CD8-positive, alpha-beta memory T cell (primary cell): ENCODE results near the gene LPCAT2. TPM values are rescaled to one million over a fixed set of nuclear protein-coding genes. Genes with fewer than 3 reads are reported as not detected.

Experiments
- CTCF ChIA-PET: fragments of 350-600 bp; sonication (Branson Sonifier 250); formaldehyde crosslinking; loops from one replicate; lab custom pipeline; 2021; ENCODE audit warnings: antibody characterized with exemption; lab: Charles Lee
- POLR2A ChIA-PET: fragments of 350-600 bp; sonication (Branson Sonifier 250); formaldehyde crosslinking; loops from one replicate; lab custom pipeline; 2021; ENCODE audit warnings: antibody characterized with exemption; lab: Charles Lee
- DNase-seq, 5 donors: peaks; one replicate each; pipeline versions ENCODE4 v3.0.0 to v3.0.0-alpha.2; 2020 to 2022; ENCODE audit warnings: mixed read lengths in 1 of 5
- H3K27ac ChIP-seq: one replicate; pipeline ENCODE4 v1.7.0; 2013; ENCODE audit warnings: low read depth, mild to moderate bottlenecking, low read length, moderate library complexity
- H3K27me3 ChIP-seq: 2 replicates; pipeline ENCODE4 v1.7.0; 2013; ENCODE audit warnings: low read length, mild to moderate bottlenecking; ENCODE audit not compliant: insufficient read depth, poor library complexity, severe bottlenecking
- H3K36me3 ChIP-seq: 2 replicates; pipeline ENCODE4 v1.7.0; 2013; ENCODE audit warnings: mild to moderate bottlenecking, low read length, moderate library complexity; ENCODE audit not compliant: insufficient read depth
- H3K4me1 ChIP-seq: 2 replicates; pipeline ENCODE4 v1.7.0; 2013; ENCODE audit warnings: mild to moderate bottlenecking, low read length, moderate library complexity; ENCODE audit not compliant: insufficient read depth
- H3K4me3 ChIP-seq: 2 replicates; pipeline ENCODE4 v1.7.0; 2013; ENCODE audit warnings: mild to moderate bottlenecking, low read length
- H3K9me3 ChIP-seq: 2 replicates; pipeline ENCODE4 v1.7.0; 2013; ENCODE audit warnings: mild to moderate bottlenecking, low read length
- H3K27ac Mint-ChIP-seq, 8 donors: one replicate each; pipeline ENCODE4 v1.8.0; 2020 to 2021; ENCODE audit warnings: mixed read lengths in 8 of 8, mild to moderate bottlenecking in 6 of 8, inconsistent platforms in 3 of 8, moderate library complexity in 3 of 8
- H3K27me3 Mint-ChIP-seq, 2 donors: one replicate each; pipeline ENCODE4 v1.8.0; 2020 to 2021; ENCODE audit warnings: mixed read lengths in 2 of 2, mild to moderate bottlenecking in 1 of 2, moderate library complexity in 1 of 2
- H3K36me3 Mint-ChIP-seq, 3 donors: one replicate each; pipeline ENCODE4 v1.8.0; 2020 to 2021; ENCODE audit warnings: mixed read lengths in 3 of 3, inconsistent platforms in 1 of 3, mild to moderate bottlenecking in 1 of 3
- H3K4me1 Mint-ChIP-seq, 3 donors: one replicate each; pipeline ENCODE4 v1.8.0; 2020 to 2021; ENCODE audit warnings: mixed read lengths in 3 of 3, inconsistent platforms in 1 of 3, mild to moderate bottlenecking in 1 of 3
- H3K4me3 Mint-ChIP-seq, 7 donors: one replicate each; pipeline ENCODE4 v1.8.0; 2020 to 2021; ENCODE audit warnings: mixed read lengths in 7 of 7, mild to moderate bottlenecking in 6 of 7, moderate library complexity in 4 of 7, inconsistent platforms in 2 of 7
- H3K9me3 Mint-ChIP-seq, 5 donors: one replicate each; pipeline ENCODE4 v1.8.0; 2020 to 2022; ENCODE audit warnings: mixed read lengths in 5 of 5, mild to moderate bottlenecking in 3 of 5, moderate library complexity in 2 of 5, inconsistent platforms in 1 of 5
- polyA plus RNA-seq: library from polyadenylated mRNA; unstranded; fragments of 300-500 nt; fragmentation: Illumina TruSeq; gene quantifications from one replicate; pipeline ENCODE4 v1.2.3, GENCODE V29; 2021
- total RNA-seq, 2 experiments: library from RNA; stranded (reverse); gene quantifications; one replicate each; pipeline ENCODE4 v1.2.3, GENCODE V29; 2021

LPCAT2 gene
- total and polyA plus RNA-seq, 3 experiments from 2014 or later = 0.29 to 1.2 (median 0.33) TPM

- CTCF ChIA-PET = no interaction called here
- Histone ChIP-seq H3K27ac (no peak overlapping the region), H3K36me3 (no peaks in the 10 kb centered on the region), H3K4me1 (no peaks in the 10 kb centered on the region), H3K9me3 (no peaks in the 10 kb centered on the region), H3K4me3 (no peak overlapping the region), H3K27me3 (no peaks in the 10 kb centered on the region)
- no peak for DNase-seq
- H3K27ac Mint-ChIP-seq = no peak overlapping the region
- POLR2A ChIA-PET = no interaction called here
- no peaks in the 10 kb centered on the region for H3K9me3 Mint-ChIP-seq
- H3K36me3 Mint-ChIP-seq = no peaks in the 10 kb centered on the region
- no peak overlapping the region for H3K4me3 Mint-ChIP-seq
- peaks cover 12 to 18% of the 10 kb centered on the region in 2 donors for H3K27me3 Mint-ChIP-seq
- H3K4me1 Mint-ChIP-seq = peaks cover 0 to 4% (median 0%) of the 10 kb centered on the region in 3 donors
These were observed 11.3 kb upstream of the LPCAT2 start for GRCh38 chr16:55497558-55497957.

- Mint-ChIP-seq H3K36me3 (no peaks in the 10 kb centered on the region), H3K9me3 (no peaks in the 10 kb centered on the region), H3K4me1 (peaks cover 0 to 4% (median 0%) of the 10 kb centered on the region in 3 donors), H3K27ac (no peak overlapping the region), H3K27me3 (peaks cover 12 to 18% of the 10 kb centered on the region in 2 donors), H3K4me3 (no peak overlapping the region)
- Histone ChIP-seq H3K4me1 (no peaks in the 10 kb centered on the region), H3K9me3 (no peaks in the 10 kb centered on the region), H3K27me3 (no peaks in the 10 kb centered on the region), H3K4me3 (no peak overlapping the region), H3K36me3 (no peaks in the 10 kb centered on the region), H3K27ac (no peak overlapping the region)
- no peak for DNase-seq
- POLR2A ChIA-PET = no interaction called here
- CTCF ChIA-PET = no interaction called here
These were observed 10.8 kb upstream of the LPCAT2 start for GRCh38 chr16:55498101-55498500.

DNA sequence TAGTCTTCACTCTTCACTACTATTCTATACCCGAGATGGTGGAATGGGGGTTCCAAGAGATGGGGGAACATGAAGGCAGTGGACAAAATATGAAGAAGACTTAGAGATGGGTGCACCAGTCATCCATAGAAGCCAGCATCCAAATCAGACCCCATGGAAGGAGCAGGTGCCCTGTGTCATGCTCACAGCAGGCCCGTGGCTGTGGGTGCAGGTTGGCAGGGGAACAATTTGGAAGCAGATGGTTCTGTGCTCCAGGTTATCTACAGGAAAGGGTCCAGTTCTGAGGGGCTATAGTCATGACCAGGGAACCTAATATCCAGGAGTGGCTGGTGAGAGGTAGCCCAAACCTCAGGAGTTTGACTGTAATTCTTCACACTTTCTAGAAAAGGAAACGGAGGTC is 9.6 kb upstream of the LPCAT2 start:
- ChIA-PET CTCF (no interaction called here), POLR2A (no interaction called here)
- H3K4me3 ChIP-seq = no peak overlapping the region
- Mint-ChIP-seq H3K27me3 (peaks cover 9 to 18% of the 10 kb centered on the region in 2 donors), H3K4me3 (no peak overlapping the region), H3K36me3 (no peaks in the 10 kb centered on the region), H3K4me1 (peaks cover 0 to 4% (median 0%) of the 10 kb centered on the region in 3 donors), H3K9me3 (no peaks in the 10 kb centered on the region), H3K27ac (no peak overlapping the region)
- no peak for DNase-seq
- H3K27ac ChIP-seq = no peak overlapping the region
- H3K27me3 ChIP-seq = no peaks in the 10 kb centered on the region
- no peaks in the 10 kb centered on the region for H3K9me3 ChIP-seq
- H3K4me1 ChIP-seq = no peaks in the 10 kb centered on the region
- H3K36me3 ChIP-seq = no peaks in the 10 kb centered on the region

- CTCF ChIA-PET = interaction anchor here (1.2 kb wide), 1 partner anchor 35 kb away, joined by 3 read pairs; no protein-coding TSS in a partner anchor
- Histone ChIP-seq H3K27ac (no peak overlapping the region), H3K9me3 (no peaks in the 10 kb centered on the region), H3K4me1 (no peaks in the 10 kb centered on the region), H3K36me3 (no peaks in the 10 kb centered on the region), H3K27me3 (no peaks in the 10 kb centered on the region), H3K4me3 (no peak overlapping the region)
- H3K36me3 Mint-ChIP-seq = no peaks in the 10 kb centered on the region
- POLR2A ChIA-PET = no interaction called here
- no peak overlapping the region for H3K27ac Mint-ChIP-seq
- peaks cover 11 to 18% of the 10 kb centered on the region in 2 donors for H3K27me3 Mint-ChIP-seq
- no peak overlapping the region for H3K4me3 Mint-ChIP-seq
- H3K9me3 Mint-ChIP-seq = no peaks in the 10 kb centered on the region
- DNase-seq = no peak
- peaks cover 0 to 4% (median 0%) of the 10 kb centered on the region in 3 donors for H3K4me1 Mint-ChIP-seq
These were observed 8.8 kb upstream of the LPCAT2 start for GRCh38 chr16:55499951-55500529.

DNA sequence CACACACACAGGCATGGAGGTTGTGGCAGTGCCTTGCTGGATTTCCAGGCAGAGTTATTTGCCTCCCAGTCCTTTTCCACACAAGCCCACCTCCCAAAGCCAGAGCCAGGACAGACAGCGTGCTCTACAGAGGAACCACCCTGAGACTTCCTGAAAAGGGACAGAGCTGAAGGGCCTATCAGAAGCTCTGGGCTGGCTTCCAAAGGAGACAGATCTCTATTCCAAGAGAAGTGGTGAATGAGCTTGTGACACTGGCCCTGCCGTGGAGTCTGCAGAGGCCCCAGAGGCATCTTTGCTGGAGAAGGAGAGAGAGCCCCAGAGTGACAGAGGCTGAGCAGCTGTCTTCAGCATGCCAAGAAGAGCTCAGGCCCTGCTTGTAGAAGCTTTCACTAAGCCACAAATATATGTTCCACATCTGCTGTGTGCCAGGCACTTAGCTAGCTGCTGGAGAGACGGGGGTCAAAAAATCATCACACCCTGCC is 8.3 kb upstream of the LPCAT2 start:
- Histone ChIP-seq H3K27ac (no peak overlapping the region), H3K4me3 (no peak overlapping the region), H3K27me3 (no peaks in the 10 kb centered on the region), H3K9me3 (no peaks in the 10 kb centered on the region), H3K4me1 (no peaks in the 10 kb centered on the region), H3K36me3 (no peaks in the 10 kb centered on the region)
- Mint-ChIP-seq H3K4me1 (peaks cover 0 to 4% (median 0%) of the 10 kb centered on the region in 3 donors), H3K36me3 (no peaks in the 10 kb centered on the region), H3K4me3 (no peak overlapping the region), H3K27ac (no peak overlapping the region), H3K27me3 (peaks cover 12 to 18% of the 10 kb centered on the region in 2 donors), H3K9me3 (no peaks in the 10 kb centered on the region)
- CTCF ChIA-PET = interaction anchor here (1.2 kb wide), 1 partner anchor 36 kb away, joined by 3 read pairs; no protein-coding TSS in a partner anchor
- POLR2A ChIA-PET = no interaction called here
- DNase-seq = no peak

- Mint-ChIP-seq H3K9me3 (no peaks in the 10 kb centered on the region), H3K4me3 (no peak overlapping the region), H3K4me1 (peaks cover 0 to 4% (median 0%) of the 10 kb centered on the region in 3 donors), H3K27me3 (peaks cover 10 to 21% of the 10 kb centered on the region in 2 donors), H3K36me3 (no peaks in the 10 kb centered on the region), H3K27ac (no peak overlapping the region)
- ChIA-PET POLR2A (no interaction called here), CTCF (interaction anchor here (1.2 kb wide), 1 partner anchor 37 kb away, joined by 3 read pairs; no protein-coding TSS in a partner anchor)
- Histone ChIP-seq H3K27me3 (no peaks in the 10 kb centered on the region), H3K27ac (no peak overlapping the region), H3K36me3 (no peaks in the 10 kb centered on the region), H3K4me1 (no peaks in the 10 kb centered on the region), H3K9me3 (no peaks in the 10 kb centered on the region), H3K4me3 (no peak overlapping the region)
- DNase-seq = no peak
These were observed 7.1 kb upstream of the LPCAT2 start for GRCh38 chr16:55501549-55502322.

GRCh38 chr16:55502801-55503366 is 6.0 kb upstream of the LPCAT2 start:
- no peak overlapping the region for H3K27ac Mint-ChIP-seq
- CTCF ChIA-PET = no interaction called here
- Histone ChIP-seq H3K4me1 (no peaks in the 10 kb centered on the region), H3K27ac (no peak overlapping the region), H3K27me3 (no peaks in the 10 kb centered on the region), H3K9me3 (no peaks in the 10 kb centered on the region), H3K36me3 (no peaks in the 10 kb centered on the region), H3K4me3 (no peak overlapping the region)
- H3K9me3 Mint-ChIP-seq = no peaks in the 10 kb centered on the region
- H3K36me3 Mint-ChIP-seq = no peaks in the 10 kb centered on the region
- H3K4me3 Mint-ChIP-seq = no peak overlapping the region
- no peak for DNase-seq
- POLR2A ChIA-PET = no interaction called here
- peaks cover 0 to 4% (median 0%) of the 10 kb centered on the region in 3 donors for H3K4me1 Mint-ChIP-seq
- H3K27me3 Mint-ChIP-seq = peaks cover 17 to 26% of the 10 kb centered on the region in 2 donors
